ENCODE results near the gene SKAP1. TPM values are rescaled to one million over a fixed set of nuclear protein-coding genes. Genes with fewer than 3 reads are reported as not detected.

SKAP1 gene
- total RNA-seq, 1 experiment from 2014 or later, result 0.31 TPM

DNA sequence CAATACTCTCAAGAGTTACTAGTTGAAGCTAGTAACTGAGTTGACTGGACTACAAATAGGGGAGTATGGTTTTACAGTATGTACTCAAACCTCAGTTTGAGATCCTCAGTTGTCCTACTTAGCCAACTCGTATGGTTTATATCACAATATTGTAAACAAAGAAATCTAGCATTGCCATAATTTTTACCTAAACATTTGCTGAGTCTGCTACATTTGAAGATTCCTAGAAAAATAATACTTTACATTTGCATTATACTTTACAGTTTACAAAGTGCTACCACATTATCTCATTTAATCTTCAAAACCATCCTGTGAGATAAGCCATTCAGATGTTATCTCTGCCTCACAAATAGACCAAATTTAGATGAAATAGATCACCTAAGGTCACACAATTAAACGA lies 345.1 kb downstream of the SKAP1 start:
- H3K27ac ChIP-seq, result no peak overlapping the region
- no peaks in the 10 kb centered on the region for H3K27me3 ChIP-seq (ENCODE audit: insufficient read depth, low read depth)
- ChIA-PET CTCF (no interaction called here), POLR2A (ENCODE audit: unreplicated experiment) (no interaction called here)
- peaks cover 30% of the 10 kb centered on the region for H3F3A ChIP-seq (ENCODE audit: insufficient read depth, low read depth)
- no peaks in the 10 kb centered on the region for H3K4me1 ChIP-seq (replicated peaks; ENCODE audit: insufficient read depth)
- no peak overlapping the region for H2AFZ ChIP-seq
- BruUV-seq (replicated peaks), result no TSS peak
- H4K20me1 ChIP-seq (ENCODE audit: insufficient read depth), result peaks cover 46% of the 10 kb centered on the region
- TF ChIP-seq, protein P1, sequence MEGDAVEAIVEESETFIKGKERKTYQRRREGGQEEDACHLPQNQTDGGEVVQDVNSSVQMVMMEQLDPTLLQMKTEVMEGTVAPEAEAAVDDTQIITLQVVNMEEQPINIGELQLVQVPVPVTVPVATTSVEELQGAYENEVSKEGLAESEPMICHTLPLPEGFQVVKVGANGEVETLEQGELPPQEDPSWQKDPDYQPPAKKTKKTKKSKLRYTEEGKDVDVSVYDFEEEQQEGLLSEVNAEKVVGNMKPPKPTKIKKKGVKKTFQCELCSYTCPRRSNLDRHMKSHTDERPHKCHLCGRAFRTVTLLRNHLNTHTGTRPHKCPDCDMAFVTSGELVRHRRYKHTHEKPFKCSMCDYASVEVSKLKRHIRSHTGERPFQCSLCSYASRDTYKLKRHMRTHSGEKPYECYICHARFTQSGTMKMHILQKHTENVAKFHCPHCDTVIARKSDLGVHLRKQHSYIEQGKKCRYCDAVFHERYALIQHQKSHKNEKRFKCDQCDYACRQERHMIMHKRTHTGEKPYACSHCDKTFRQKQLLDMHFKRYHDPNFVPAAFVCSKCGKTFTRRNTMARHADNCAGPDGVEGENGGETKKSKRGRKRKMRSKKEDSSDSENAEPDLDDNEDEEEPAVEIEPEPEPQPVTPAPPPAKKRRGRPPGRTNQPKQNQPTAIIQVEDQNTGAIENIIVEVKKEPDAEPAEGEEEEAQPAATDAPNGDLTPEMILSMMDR (conservative IDR thresholded peaks at IDR 0.05), result no peak
- TF ChIP-seq EZH2 (IDR thresholded peaks at IDR 0.05; ENCODE audit: low read depth), result no peak
- no peak overlapping the region for H3K4me2 ChIP-seq
- H3K36me3 ChIP-seq (ENCODE audit: low read depth), result no peaks in the 10 kb centered on the region
- no peak overlapping the region for H3K4me3 ChIP-seq
- peaks cover 88% of the 10 kb centered on the region for H3K79me2 ChIP-seq (ENCODE audit: low read depth)
- DNase-seq, result no peak
- H3K9me2 ChIP-seq (ENCODE audit: insufficient read depth), result no peaks in the 10 kb centered on the region
- intact Hi-C loops (cut with micrococcal nuclease; ENCODE audit: unreplicated experiment), result no loop called here
- no peaks in the 10 kb centered on the region for H3K9me3 ChIP-seq (ENCODE audit: insufficient read depth, low read depth)

Small RNAs within 50 kb of the gene (microRNA-seq; reads per million reads assigned to microRNA genes)
- gene MIR1203 (ENCODE audit: borderline number of aligned reads, borderline replicate concordance), result not detected

Other genes starting within 250 kb of the SKAP1 start
- not detected in 2 replicates for gene HOXB1, start 100.8 kb upstream of the SKAP1 start, total RNA-seq (2021)
- gene HOXB2, start 114.9 kb upstream of the SKAP1 start, total RNA-seq (2021), result 0.31 and 0.90 TPM in 2 replicates
- gene HOXB4, start 148.1 kb upstream of the SKAP1 start, total RNA-seq (2021), result 2.0 and 2.1 TPM in 2 replicates
- gene HOXB3, start 160.0 kb upstream of the SKAP1 start, total RNA-seq (2021), result 17.2 and 19.1 TPM in 2 replicates
- gene HOXB5, start 163.6 kb upstream of the SKAP1 start, total RNA-seq (2021), result 8.3 and 12.9 TPM in 2 replicates
- 27.9 and 30.7 TPM in 2 replicates for gene HOXB6, start 174.8 kb upstream of the SKAP1 start, total RNA-seq (2021)
- gene HOXB7, start 180.8 kb upstream of the SKAP1 start, total RNA-seq (2021), result 28.2 and 34.0 TPM in 2 replicates
- gene HOXB8, start 185.1 kb upstream of the SKAP1 start, total RNA-seq (2021), result 0.70 and 1.3 TPM in 2 replicates
- gene HOXB9, start 196.1 kb upstream of the SKAP1 start, total RNA-seq (2021), result 0.30 and 0.70 TPM in 2 replicates